ENCODE data around the gene TMEM94.
"Not testable (repeated sequence)": the region's sequence is repeated elsewhere in the genome, so short reads cannot be mapped to it uniquely, and the experiment has no call there.

TMEM94 gene

DNA sequence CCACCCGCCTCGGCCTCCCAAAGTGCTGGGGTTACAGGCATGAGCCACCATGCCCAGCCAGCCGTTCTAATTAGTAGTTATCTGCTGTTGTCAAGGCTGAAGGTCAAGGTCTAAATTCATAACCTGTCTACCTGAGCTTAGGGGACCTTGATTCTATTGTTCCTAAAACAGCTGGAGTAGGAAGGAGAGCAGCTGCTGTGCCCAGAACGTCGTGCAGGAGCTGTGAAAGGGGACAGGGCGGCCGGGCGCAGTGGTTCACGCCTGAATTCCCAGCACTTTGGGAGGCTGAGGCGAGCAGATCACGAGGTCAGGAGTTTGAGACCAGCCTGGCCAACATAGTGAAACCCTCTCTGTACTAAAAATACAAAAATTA lies 21.0 kb downstream of the TMEM94 start:
- DNase-seq, result not testable (repeated sequence)

DNA sequence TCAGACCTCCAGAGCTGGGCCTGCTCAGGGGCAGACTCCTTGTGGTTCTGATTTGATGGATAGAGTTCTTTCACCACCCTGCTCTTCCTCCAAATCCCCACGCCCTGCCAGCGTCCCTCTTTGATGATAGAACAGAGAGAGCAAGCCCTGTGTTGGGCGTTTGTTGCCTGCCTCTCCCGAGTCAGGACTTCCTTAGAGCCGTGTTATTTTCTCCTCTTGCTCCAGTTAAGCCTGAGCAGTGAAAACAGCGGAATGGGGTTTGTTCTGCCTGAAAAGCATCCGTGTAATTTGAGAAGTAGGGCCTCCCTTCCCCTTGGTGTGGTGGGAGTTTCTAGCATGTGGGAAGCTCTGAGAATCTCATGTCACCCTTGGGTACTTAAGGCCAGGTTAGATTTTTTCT lies 22.1 kb downstream of the TMEM94 start:
- DNase-seq, result no peak

DNA sequence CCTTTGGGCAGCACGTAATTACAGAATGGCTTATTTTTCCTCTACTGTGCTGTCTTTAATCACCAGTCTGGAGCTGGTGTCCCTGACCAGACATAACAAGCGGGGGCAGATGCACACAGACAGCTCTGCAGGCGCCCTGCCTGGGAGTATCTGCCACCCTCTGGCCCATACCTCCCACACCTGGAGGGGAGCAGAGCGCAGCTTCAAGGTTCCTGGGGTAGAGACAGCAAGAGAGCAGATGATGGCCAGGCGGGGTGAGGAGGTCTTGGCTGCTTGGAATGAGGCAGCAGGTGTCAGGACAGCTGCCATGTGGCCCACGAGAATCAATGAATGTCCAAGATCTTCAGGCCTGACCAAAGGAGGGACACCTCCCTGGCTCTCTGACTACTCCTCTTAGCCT lies 23.8 kb downstream of the TMEM94 start:
- DNase-seq, result no peak

DNA sequence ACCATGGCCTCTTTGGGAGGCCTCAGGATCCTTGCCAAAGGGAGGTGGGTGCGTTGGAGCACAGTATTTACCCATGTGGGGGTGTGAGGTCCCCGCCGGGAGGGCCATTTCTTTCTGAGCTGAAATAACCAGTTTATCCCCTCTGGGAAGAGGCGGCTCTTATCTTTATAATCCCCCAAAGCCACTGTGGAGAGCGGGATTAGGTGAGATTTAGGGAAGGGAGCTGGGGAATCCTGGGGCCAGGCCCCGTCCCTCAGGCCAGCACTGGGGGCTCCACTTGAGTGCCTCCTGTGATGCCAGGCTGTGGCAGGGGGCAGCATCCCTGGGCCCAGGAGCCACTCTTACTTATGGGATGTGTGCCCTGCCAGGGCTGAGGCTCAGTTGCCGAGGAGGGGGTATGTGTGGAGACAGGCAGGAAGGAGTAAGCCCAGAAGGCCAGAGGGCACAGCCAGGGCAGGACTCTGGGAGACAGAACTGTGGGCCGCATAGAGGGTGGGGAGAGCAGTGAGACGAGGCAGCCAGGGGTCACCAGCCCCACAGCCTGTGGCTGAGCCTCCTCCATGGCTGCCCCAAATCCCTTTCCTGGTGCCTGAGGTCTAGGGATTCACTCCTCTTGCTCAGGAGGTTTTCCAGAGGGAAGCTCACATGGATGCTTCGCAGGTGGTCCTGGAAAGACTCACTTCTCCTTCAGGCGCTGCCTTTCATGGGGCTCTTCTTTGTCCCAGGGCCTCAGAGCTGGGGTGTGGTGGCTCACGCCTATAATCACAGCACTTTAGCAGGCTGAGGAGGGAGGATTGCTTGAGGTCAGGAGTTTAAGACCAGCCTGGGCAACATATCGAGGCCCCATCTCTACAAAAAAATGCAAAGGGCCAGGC lies 25.0 kb downstream of the TMEM94 start:
- DNase-seq, result no peak

DNA sequence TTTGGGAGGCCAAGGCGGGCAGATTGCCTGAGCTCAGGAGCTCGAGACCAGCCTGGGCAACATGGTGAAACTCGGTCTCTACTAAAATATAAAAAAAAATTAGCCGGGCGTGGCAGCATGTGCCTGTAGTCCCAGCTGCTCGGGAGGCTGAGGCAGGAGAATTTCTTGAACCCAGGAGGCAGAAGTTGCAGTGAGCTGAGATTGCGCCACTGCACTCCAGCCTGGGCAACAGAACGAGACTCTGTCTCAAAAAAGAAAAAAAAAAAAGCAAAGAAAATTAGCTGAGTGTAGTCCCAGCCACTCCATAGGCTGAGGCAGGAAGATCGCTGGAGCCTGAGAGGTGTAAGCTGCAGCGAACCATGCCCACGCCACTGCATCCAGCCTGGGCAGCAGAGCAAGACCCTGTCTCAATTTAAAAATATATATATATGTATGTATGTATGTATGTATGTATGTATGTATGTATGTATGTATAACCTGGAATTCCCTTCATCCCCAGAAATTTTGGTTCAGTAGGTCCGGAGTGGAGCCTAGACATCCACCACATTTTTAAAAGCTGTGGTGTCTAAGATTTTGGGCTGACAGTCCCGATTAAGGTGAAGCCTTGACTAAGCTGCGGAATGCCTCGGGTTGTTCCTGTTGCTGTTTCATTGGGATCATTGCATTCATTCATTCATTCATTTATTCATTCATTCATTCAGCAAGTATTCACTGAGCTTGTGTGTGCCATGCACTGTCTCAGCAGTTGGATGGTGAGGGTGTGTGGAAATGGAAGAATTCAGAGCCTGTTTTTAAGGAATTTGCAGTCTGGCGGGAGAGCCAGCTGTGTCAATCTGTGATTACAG lies 25.9 kb downstream of the TMEM94 start:
- no peak for DNase-seq

DNA sequence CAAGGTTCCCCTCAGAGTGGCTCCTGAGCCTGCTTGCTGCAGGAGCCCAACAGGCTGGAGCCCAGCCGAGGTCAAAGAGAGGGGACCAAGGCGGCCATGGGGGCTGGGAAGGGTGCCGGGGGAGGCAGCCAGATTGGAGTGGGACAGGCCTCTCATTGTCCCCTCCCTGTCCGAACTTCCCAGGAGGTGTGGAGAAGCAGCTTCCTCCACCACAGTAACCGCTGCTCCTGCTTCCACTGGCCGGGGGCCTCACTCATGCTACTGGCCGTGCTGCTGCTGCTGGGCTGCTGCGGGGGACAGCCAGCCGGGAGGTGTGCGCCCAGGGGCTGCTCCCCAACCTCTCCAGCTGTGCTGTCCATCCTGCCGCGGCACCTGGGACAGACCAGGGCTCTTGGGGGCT lies 29.3 kb downstream of the TMEM94 start:
- DNase-seq, result no peak

DNA sequence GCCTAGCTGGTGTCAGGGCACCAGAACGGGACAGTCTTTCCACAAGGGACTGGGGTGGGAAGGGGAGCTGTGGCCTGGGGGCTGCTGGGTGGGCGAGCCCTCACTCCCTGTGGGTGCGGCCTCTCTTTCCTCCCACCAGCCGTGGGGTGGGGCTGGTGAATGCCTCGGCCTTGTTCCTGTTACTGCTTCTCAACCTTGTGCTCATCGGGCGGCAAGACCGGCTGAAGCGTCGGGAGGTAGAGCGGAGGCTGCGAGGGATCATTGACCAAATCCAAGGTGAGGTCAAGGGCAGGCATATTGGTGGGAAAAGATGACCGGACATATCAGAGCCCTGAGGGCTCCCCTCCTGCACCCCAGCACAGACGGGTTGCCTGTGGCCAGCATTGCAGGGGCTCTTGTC lies 29.7 kb downstream of the TMEM94 start:
- DNase-seq, result no peak

DNA sequence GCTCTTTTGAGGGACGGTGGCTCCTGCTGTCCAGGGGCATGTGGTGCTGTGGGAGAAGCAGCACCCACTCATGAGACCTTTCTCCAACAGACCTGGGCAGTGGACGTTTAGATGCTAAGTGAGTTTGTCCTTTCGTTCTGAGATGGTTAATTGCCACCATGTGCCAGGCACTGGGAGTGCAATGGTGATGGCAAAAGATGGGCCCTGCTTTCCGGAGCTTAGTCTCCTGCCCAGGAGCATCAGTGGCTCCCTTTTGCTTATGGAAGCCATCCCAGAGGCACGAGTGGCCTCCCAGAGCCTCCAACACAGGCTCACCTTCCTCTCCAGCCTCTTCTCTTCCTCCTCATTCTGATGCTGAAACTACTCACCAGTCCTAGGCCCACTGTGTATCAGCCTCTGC lies 30.5 kb downstream of the TMEM94 start:
- peak in 1 of 2 experiments; percentile 56 for DNase-seq

DNA sequence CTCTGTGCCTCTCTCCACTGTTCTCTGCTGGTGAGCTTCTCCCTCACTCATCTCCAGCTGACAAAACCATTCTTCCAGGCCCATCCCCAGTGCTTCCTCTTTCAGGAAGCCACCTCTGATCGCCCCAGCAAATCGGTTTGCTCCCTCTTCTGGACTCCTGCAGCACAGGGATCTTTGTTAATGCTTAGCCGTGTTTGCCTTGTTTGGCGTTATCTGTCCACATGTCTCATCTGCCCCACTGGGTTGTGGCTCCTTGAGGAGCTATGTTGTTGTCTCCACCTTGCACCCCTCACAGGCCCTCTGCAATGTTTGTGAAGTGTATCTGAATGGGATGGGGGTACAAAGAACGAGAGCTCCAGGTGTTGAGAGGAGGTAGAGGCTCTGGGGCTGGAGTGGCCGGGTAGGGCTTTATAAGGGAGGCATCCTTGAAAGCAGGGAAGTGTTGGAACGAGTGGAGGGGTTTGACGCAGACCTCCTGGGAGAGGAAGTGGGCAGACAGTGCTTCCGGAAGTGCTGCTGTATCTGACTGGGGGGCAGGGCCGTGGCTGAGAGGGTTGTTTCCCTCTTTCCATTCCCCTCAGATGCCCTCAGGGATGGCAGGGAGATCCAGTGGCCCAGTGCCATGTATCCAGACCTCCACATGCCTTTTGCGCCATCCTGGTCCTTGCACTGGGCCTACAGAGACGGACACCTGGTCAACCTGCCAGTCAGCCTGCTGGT lies 31.1 kb downstream of the TMEM94 start:
- DNase-seq, result peak; percentile 99

DNA sequence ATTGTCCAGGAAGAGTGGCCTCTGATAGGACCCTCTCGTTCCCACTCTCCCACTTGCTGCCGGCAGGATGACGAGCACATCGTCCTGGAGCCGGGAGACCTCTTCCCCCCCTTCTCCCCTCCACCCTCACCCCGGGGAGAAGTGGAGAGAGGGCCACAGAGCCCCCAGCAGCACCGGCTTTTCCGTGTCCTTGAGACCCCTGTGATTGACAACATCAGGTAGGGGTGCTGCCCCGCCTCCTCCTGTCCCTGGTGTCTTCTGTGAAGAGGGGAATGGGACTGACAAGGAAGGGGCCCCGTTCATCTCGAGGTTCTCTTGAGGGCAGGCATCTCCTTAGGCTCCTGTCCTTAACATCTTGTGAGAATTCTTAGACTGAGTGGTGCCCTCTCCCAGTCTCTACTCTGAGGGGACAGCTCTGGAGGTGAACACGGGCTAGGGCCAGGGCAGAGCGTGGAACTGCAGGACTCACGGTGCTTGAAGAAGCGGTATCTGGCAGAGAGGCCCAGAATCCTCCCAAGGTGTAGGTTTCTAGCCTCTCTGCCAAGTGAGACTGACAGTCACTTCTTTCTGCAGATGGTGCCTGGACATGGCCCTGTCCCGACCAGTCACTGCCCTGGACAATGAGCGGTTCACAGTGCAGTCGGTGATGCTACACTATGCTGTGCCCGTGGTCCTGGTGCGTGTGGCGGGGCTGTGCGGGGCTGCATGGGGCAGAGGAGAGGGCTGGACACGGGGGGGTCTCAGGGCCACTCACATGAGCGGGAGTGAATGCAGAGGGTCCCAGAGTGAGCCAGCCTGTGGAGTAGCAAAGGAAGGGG lies 32.5 kb downstream of the TMEM94 start:
- DNase-seq, result no peak

DNA sequence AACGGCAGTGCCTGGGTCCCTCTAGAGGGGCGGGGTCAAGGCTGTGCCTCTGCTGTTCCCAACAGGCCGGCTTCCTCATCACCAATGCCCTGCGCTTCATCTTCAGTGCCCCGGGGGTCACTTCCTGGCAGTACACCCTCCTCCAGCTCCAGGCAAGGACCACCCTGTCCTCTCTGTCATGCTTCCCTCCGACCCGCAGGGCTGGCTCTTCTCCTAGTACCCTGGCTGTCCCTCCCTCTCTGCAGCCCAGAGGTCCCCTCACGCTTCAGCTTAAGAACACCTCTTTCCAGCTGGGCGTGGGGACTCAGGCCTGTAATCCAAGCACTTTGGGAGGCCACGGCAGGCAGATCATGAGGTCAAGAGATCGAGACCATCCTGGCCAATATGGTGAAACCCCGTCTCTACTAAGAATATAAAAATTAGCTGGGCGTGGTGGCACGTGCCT lies 33.1 kb downstream of the TMEM94 start:
- no peak for DNase-seq

DNA sequence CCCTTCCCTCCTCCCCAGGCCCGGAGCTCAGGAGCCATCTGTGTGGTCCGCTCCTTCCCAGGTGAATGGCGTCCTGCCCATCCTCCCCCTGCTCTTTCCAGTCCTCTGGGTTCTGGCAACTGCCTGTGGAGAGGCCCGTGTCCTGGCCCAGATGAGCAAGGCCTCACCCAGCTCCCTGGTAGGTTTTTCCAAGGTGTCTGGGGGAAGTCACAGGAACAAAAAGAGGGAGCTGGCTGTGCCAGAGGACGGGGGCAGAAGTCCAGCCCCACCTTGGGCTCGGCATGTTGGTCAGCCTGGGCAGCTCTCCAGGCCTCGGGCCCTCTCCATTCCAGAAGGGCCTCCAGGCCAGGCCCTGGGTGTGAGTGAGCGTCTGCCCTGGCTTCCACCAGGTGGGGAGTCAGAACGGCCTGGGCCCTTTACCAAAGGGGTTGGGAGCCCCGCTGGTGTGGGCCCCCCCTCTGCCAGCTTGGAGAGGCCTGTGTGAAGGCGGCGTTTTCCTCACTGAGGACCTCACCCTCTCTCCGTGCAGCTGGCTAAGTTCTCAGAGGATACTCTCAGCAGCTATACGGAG lies 33.8 kb downstream of the TMEM94 start:
- DNase-seq, result no peak

DNA sequence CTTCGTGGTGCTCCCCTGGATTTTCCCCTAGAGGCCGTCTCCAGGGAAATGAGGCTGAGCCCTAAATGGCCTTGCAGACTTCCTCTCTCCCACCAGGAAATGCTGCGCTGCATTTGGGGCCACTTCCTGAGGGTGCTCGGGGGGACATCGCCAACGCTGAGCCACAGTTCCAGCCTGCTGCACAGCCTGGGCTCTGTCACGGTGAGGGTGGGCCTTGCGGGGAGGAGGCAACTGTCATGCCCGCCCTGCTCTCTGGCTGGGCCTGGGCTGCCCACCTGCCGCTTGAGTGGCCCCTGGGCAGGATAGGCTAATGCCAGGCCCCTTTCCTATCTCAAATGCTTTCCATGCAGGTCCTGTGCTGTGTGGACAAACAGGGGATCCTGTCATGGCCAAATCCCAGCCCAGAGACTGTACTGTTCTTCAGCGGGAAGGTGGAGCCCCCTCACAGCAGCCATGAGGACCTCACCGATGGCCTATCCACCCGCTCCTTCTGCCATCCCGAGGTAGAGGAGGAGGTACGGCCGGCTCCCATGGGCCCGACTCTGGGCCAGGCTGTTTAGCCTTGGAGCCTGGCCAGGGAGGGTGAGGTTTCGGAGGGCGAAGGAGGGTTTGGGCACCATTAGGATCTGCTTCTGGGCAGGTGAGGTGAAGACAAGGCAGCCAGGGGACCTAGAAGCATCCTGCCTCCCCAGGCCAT lies 34.7 kb downstream of the TMEM94 start:
- DNase-seq, result peak; percentile 47 to 55

DNA sequence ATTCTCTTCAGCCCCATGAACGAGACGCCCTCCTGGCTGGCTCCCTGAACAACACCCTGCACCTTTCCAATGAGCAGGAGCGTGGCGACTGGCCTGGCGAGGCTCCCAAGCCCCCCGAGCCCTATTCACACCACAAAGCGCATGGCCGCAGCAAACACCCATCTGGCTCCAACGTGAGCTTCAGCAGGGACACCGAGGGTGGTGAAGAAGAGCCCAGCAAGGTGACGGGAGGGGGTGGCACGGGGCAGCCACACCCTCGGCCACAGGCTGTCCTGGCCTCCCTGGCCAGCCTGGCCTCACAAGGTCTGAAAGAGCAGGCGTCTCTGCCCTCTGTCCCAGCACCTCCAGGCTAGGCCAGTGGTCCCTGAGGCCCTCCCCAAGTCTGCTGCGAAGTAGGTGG lies 35.2 kb downstream of the TMEM94 start:
- DNase-seq, result no peak

DNA sequence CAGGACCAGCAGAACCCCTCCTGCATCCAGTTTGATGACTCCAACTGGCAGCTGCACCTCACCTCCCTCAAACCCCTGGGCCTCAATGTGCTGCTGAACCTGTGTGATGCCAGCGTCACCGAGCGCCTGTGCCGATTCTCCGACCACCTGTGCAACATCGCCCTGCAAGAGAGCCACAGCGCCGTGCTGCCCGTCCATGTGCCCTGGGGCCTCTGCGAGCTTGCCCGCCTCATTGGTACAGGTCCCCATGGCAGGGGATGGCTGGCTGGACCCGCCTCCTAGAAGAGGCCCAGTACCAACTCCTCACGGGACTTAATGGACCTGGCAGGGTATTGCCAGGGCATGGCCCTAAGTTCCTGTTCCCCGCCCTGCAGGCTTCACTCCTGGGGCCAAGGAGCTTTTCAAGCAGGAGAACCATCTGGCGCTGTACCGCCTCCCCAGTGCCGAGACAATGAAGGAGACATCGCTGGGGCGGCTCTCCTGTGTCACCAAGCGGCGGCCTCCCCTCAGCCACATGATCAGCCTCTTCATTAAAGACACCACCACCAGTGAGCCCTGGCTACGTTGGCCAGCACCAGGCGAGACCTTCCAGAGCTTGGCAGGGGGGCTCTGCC lies 36.2 kb downstream of the TMEM94 start:
- no peak for DNase-seq

DNA sequence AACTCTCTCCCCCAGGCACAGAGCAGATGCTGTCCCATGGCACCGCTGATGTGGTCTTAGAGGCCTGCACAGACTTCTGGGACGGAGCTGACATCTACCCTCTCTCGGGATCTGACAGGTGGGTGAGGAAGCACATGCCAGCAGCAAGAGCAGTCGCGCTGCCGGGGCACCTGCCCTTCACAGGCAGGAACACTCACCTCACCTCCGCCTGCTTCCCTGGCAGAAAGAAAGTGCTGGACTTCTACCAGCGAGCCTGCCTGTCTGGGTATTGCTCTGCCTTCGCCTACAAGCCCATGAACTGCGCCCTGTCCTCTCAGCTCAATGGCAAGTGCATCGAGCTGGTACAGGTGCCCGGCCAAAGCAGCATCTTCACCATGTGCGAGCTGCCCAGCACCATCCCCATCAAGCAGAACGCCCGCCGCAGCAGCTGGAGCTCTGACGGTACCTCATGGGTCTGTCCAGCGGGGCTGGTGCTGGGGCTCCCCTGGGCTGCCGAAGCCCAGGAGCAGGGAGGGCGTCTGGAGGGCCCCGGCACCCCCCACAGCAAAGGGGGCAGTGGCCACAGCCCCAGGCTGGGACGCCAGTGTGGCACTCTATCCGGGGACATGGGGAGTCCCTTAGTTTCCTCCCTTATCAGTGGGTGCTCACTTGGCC lies 37.2 kb downstream of the TMEM94 start:
- DNase-seq, result no peak

DNA sequence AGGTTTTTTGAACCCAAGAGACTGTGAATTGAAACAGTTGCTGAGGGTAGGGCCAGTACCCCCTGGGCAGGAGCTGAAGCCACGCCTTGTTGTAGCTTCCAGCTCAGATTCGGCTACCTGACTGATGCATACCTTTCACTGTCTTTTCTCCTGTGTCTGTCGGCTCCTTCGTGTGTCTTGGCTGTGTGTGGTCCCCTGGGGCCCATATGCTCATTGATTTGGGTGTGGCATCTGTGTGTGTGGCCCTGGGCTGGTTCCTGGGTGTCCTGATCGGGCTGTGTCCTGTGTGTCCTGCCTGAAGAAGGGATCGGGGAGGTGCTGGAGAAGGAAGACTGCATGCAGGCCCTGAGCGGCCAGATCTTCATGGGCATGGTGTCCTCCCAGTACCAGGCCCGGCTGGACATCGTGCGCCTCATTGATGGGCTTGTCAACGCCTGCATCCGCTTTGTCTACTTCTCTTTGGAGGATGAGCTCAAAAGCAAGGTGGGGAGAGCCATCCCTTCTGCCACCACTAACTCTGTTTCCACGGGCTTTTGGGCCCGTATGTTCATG lies 38.0 kb downstream of the TMEM94 start:
- DNase-seq, result no peak

DNA sequence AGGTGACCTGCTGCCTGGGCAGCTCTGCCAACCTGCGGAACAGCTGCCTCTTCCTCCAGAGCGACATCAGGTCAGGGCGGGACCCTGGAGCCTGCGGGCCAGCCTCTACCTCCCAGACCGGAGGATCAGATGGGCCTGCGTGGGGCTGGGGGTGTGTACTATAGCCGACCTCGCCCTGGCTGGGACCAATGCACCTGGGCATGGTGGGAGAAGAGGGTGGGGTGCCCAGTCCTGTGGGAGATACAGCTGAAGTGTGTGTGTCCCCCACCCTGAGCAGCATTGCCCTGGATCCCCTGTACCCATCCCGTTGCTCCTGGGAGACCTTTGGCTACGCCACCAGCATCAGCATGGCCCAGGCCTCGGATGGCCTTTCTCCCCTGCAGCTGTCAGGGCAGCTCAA lies 39.6 kb downstream of the TMEM94 start:
- no peak for DNase-seq

DNA sequence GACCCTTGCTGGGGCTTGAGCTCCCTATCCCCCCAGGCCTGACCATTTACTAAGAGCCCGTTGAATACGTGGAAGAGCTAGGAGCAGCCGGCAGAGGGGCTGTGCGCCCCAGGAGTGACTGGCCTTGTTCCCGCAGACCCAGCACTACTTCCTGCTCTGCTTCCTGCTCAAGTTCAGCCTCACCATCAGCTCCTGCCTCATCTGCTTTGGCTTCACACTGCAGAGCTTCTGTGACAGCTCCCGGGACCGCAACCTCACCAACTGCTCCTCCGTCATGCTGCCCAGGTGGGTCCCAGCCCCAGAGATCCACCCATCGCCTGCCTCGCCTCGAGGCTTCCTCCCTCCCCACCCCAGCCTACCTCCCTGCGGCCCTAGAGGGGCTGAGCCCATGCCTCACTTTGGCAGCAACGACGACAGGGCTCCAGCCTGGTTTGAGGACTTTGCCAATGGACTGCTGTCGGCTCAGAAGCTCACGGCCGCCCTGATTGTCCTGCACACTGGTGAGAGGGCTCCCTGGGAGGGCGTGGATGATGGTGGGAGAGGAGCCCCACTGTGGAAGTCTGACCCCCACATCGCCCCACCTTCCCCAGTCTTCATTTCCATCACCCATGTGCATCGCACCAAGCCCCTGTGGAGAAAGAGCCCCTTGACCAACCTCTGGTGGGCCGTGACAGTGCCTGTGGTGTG lies 41.7 kb downstream of the TMEM94 start:
- DNase-seq, result peak; percentile 99 to 100

Data from Kasumi-1 (cell line).